Ammon's horn (tissue), 1 donor: ENCODE measurements around the gene MRAS.
A peak's percentile ranks its signal among the peaks of the same experiment; 100 is the strongest.

Source experiments
- DNase-seq: peaks from one replicate; pipeline ENCODE4 v3.0.0-alpha.2; 2016; ENCODE audit warnings: low spot score

The MRAS gene

DNA sequence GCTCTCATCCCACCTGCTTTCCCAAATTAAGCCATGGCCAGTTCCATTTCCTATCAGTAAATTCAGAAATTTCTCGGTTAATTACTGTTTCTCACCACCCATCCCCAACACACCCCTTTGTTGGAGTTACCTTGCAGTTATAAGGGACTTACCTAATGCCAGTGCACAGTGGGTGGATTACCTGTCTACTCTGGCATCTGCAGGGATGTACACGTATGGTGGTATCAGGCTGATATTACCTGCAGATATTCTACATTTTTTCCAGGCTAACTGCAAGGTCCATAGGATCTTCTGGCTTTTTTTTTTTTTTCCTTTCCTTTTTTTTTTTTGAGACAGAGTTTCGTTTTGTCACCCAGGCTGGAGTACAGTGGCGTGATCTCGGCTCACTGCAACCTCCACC, 7.9 kb upstream of the MRAS start:
- no peak for DNase-seq

- no peak for DNase-seq
Observed at GRCh38 chr3:138344754-138345153, 3.6 kb upstream of the MRAS start.

DNA sequence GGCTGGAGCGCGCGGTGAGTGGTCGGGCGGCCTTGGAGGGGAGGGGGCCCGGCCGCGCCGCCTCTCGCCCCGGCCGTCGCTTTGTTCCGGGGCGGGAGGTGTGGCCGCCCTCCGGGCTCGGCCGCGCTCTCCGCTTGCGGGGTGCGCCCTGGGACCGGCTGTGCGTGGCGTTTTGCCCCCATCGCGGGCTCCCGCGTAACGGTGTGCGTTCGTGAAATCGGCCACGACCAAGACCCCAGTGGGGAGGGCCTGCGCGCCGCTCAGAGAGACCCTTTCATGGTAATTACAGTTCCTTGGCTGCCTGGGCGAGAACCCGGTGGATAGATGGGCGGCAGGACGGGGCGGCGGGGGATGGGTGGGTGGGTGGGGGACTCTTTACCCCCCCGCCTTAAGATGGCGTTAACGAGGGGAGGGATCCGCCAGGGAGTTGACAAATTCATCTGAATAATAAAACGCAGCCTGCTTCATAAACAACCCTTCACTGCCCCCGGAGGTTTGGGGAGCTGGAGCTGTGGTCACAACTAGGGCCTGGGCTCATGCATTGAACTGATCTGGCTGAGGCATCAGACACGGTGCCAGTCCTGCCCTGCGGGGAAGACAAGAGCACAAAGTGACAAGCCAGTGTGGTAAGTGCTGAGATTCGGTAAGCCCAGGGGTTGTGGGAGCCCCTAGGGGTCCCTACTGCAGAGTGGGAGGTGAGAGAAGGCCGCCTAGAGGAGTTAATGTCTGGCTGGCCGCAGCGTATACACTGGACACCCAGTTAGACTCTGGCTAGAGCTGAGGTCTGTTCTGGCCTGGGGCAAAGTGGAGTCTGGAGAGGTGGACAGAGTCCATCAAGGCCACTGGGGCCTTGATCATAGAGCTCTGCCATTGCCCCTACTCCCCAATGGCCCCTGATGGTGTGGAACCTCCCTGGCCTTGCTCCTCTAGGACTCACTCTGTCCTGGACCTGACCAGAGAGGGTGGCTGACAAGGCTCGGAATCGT, 668 bp downstream of the MRAS start:
- DNase-seq, result no peak

GRCh38 chr3:138349926-138350665, 1.7 kb downstream of the MRAS start:
- DNase-seq, result no peak

- no peak for DNase-seq
Observed at GRCh38 chr3:138351151-138351550, 2.8 kb downstream of the MRAS start.

GRCh38 chr3:138351916-138352550, 3.7 kb downstream of the MRAS start:
- no peak for DNase-seq

- DNase-seq, result no peak
Observed at GRCh38 chr3:138354376-138354775, 6.0 kb downstream of the MRAS start.

- DNase-seq, result no peak
Observed at GRCh38 chr3:138355071-138355470, 6.7 kb downstream of the MRAS start.

DNA sequence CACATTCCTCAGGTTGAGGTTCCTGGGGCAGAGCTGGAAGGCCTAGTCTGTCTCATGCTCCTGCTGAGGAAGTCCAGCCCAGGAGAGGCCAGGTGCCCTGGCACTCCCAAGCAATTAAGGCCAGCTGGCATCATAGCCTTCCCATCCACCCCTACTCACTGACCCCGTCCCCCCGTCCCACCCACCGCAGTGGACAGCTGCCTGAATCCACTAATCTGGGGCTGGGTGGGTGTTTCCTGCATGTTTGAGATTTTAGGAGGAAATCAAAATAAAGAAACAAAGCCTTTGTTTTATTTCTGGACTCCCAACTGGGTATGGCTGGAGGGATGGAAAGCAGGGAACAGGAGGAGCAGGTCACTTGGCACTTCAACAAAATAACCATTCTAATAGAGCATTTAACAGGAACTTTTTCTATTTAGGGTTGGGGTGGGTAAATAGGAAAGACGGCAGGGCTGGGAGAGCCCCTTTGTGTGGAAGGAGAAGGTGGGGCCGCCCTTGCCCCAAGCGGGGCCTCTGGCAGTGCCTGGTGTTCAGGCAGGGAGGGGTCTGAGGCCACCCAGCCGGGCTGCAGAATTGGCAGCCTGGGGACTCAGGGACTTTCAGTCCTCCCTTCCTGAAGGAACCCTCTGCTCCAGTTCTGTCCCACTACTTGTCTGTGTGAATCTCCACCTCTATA, 8.5 kb downstream of the MRAS start:
- peak; percentile 53 for DNase-seq

DNA sequence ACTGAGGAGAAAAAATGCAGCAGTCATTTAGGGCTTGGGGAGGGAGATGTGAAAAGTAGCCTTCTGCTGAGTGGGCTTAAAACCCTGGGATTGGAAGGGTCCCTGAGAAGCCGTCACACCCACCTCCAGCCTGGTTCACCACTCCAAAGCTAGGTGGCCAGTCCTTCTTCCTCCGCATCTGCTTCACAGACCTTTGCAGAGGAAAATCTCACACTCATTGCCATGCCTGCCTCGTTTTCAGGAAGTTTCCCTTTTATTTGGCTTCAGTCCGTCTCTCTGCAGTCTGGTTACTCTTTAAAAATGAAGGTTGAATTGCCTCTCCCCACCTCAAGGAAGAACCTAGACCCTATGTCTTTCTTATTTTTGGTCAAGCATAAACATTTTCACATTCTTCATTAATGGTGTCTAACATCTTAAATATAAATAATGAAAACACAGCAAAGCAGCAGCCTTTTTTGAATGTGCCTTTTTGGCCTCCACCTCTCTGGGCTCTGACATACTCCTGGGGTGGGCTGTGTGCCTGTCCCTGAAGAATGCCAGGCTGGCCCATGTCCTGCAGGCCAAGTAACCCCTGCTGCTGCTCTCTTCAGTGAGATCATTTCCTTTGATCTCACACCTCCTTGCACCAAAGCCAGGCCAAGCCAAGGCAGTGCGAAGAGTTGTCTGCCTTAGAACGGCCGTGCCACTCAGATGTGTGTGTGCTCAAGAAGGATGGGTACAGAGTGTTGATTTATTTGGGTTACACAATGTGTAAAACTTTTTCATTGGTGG, 11.0 kb downstream of the MRAS start:
- peak; percentile 51 for DNase-seq

DNA sequence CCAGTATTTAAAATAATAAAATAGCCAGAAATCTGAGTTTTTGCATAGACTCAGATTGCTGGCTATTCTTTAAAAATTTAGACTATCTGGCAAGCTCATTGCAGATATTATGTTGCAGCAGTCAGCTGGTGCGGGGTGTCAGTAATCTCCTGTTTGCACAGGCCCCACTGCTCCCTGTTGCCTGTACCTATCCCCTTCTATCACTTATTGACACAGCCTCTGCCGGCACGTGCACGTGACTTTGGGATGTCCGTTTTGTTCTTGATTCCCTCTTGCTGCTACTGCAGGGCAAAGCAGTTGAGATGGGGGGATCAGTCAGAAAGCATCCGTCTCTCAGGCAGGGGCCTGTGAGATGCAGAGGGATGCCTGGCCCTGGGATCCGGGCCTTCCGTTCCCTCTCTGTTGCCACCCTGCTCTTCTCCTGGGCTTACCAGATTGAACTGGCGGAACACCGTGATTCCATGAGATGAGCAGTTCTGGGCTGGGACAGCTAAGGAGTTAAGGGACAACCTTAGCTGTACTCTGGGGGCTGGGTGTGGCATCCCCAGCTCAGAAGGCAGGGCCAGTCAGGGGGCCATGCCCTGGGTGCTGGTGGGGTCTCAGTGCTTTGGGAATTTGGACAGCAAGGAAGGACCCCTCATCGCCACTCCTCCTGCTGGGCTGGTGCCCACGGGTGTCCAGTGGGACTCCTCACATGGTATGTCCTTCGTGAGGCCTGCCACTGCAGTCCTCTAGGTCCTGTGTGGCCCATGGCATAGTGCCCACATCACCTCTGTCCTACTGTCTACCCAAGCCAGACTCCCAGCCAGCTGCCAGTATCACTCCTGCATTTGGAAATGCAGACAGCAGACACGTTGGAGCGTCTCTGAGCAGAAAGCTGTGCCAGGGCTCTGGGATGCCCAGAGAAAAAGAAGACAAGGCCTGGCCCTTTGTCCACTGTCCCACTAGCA, 11.8 kb downstream of the MRAS start:
- DNase-seq, result no peak

DNA sequence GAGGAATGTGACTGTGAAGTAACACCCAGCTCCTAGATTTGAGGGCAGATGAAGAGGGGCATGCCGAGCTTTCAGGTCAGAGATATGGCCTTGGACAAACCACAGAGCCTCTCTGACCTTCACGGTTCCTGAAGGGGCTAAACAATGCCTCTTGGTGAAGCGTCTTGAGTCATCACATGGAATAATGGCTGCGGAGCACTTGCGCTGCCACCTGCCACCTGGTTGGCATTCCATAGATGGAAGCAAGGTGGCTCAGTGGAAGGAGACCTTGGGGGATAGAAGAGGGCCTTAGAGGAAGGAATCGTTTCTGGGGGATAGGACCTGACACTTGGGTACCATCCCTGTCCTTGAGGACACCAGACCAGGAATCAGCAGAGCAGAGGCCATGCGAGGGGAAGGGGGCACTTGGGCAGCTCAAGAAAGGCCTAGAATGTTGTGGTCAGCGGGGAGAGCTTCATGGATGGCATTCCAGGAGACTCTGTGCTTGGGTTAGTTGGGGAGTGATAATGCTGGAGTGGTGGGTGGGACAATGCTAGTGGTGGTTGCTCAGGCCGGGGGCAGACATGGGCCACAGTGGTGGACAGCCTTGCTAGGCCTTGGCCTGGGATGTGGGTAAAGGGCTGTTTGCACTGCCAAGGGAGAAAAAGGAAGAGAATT, 12.6 kb downstream of the MRAS start:
- no peak for DNase-seq

DNA sequence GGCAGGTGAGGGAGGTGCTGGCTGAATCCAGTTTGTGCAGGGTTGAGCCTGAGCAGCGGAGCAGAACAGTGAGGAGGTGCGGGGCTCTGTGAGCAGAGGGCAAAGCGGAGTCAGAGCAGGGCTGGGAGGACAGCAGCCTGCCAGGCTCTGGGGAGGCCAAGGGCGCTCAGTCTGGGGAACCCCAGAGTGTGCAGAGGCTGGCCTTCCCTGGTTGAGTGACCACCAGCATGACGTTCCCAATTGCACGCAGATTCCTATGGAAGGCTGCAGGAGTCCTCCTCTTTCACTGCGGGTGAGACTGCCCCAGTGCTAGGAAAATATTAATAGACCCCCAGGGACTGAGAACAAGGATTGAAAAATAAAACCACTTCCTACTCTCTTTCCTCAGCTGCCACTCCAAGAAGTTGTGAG, 13.2 kb downstream of the MRAS start:
- no peak for DNase-seq

DNA sequence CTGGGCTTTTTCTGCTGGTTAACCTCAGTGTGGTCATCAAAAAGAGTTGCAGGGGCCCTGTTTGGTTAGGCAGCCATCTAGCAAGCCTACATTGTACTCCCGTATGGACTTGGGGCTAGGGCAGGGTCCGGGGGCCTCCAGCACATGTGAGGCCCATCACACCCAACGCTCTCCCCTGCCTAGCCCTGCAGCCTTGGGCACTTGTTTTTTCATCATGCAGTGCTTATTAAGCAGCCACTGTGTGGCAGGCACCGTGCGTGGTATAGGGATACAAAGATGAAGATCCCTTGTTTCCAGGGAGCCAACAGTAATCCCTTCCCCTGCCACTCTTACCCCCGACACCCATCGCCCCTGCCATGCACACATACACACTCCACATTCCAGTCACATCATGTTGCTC, 14.2 kb downstream of the MRAS start:
- peak; percentile 53 for DNase-seq

GRCh38 chr3:138363322-138363721, 14.9 kb downstream of the MRAS start:
- no peak for DNase-seq

DNA sequence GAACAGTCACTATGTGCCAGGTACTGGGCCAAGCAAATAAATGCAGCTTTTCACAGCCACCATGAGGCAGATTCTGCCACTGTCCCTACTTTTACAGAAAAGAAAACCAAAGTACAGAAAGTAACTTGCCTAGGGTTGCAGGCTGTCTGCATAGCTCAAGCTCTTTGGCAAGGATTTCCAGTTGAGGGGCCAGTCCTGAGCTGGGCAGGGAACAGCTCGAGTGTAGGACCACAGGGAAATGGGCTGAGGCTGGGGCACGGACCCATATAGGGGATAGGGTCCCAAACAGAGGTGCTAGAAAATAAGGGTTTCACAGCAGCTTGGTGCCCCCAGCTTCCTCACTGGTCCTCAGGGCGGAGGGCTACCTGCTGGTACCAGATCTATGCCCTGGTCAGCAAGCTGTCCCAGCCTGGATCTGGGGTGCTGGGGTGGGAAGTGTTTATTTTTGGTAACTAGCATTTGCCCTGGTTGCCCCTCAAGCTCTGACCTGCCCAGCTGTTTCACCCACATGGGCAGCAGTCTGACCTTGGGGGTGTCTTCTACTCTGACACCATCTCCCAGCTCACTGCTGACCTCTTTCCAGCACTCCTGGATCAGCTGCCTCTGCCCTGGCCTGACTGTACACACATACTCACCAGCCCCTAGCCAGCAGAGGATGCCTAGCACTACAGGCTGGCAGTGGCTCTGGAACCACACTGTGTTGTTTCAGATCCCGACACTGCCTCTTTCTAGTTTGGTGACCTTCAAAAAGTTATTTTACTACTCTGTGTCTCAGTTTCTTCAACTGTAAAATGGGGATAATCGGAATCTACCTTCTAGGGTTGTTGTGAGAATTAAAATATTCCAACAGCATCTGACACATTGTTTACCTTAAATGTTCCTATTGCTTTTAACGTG, 16.2 kb downstream of the MRAS start:
- DNase-seq, result no peak

DNA sequence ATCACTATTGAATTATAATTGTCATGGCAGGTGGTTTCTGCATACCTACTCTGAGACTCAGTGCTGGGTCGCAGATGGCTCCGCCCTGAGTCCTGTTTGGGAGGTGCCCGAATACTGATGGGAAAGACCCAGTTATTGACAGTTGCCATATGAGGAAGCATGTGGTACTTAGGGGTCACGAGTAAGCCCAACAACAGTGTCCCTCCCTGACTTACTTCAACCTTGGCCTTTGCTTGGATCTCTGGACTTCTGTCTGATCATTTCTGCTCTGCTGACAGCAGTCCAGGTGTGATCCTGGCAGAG, 16.8 kb downstream of the MRAS start:
- no peak for DNase-seq

GRCh38 chr3:138366006-138366759, 17.8 kb downstream of the MRAS start:
- DNase-seq, result no peak
